ENCODE data around the gene FOXL2.

GRCh38 chr3:138933068-138933668 lies 13.8 kb downstream of the FOXL2 start:
- TF ChIP-seq CTCF (conservative IDR thresholded peaks at IDR 0.05; ENCODE audit: low read length) (no peak), EZH2phosphoT487 (IDR thresholded peaks at IDR 0.05; ENCODE audit: borderline replicate concordance) (no peak)
